ENCODE measurements around the gene VPS13D. TPM values are rescaled to one million over a fixed set of nuclear protein-coding genes. Genes with fewer than 3 reads are reported as not detected.

The VPS13D gene
- total and polyA plus RNA-seq, 2 donors (not counting 3 experiments of a cell fraction or from before 2014, with no cell fraction given): 13.6 to 48.5 TPM

DNA sequence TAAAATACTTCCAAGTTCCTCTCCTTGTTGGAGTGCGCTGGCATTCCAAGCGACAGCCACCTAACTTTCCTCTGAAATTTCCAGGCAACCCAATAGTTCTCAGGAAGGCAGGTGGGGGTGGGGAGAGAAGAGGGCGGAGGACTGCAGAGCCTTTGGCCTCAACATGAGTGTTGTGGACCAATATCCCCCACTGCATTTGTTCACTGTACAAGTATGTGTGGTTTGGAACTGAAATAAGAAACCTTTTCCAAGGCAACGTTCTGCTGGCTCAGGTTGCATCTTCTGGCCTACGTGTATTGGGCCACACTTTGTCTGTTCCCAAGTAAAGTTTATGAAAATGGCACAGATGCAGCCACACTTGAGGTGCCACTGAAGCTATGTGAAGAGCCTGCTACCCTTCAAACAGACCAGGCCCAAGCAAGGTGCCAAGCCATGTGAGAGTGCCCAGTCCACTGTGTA lies 234.8 kb downstream of the VPS13D start:
- Histone ChIP-seq H3K9me1 (replicated peaks; ENCODE audit: control insufficient read depth, extremely low read depth, insufficient read depth, low read length) (no peaks in the 10 kb centered on the region), H3K4me1 (ENCODE audit: control insufficient read depth, extremely low read depth, insufficient read depth, low read length) (peaks cover 17% of the 10 kb centered on the region), H3K4me3 (replicated peaks in 1 of 3; ENCODE audit: insufficient read depth in 1 of 3, low read depth in 1 of 3, low read length in 3 of 3) (no peak overlapping the region), H3K27ac (ENCODE audit: insufficient read depth, low read depth, low read length) (no peak overlapping the region), H3K9ac (replicated peaks; ENCODE audit: extremely low read depth, insufficient read depth, low read length) (no peak overlapping the region), H3K9me3 (replicated peaks; ENCODE audit: control insufficient read depth, insufficient read depth, low read length) (no peaks in the 10 kb centered on the region), H2AFZ (ENCODE audit: low read depth, low read length) (no peak overlapping the region), H3K27me3 (ENCODE audit: control insufficient read depth in 2 of 2, insufficient read depth in 2 of 2, low read length in 2 of 2) (no peaks in the 10 kb centered on the region), H4K20me1 (replicated peaks; ENCODE audit: control insufficient read depth, extremely low read depth, insufficient read depth, low read length) (no peaks in the 10 kb centered on the region), H3K79me2 (ENCODE audit: control insufficient read depth, insufficient read depth, low read length) (no peaks in the 10 kb centered on the region), H3K36me3 (ENCODE audit: control insufficient read depth in 2 of 2, extremely low read depth in 1 of 2, insufficient read depth in 2 of 2, low read length in 2 of 2) (no peaks in the 10 kb centered on the region), H3K4me2 (ENCODE audit: insufficient read depth, low read length) (no peak overlapping the region)
- DNase-seq (ENCODE audit: low read depth, low spot score) (no peak), FAIRE-seq (no peak)
- BruUV-seq (replicated peaks): no TSS peak
- intact Hi-C loops (cut with micrococcal nuclease): no loop called here
- ChIA-PET CTCF (no interaction called here), POLR2A (no interaction called here)
- dilution Hi-C loops (cut with MboI; ENCODE audit: extremely low pct_ligation_motif_present, low sequenced_read_pairs): no loop called here
- no peak for TF ChIP-seq MYC (IDR thresholded peaks at IDR 0.05; ENCODE audit: low read depth, low read length)
- no peak for TF ChIP-seq GATA2 (IDR thresholded peaks at IDR 0.05; ENCODE audit: insufficient read depth, insufficient read length, low read depth, low read length)
- no peak for TF ChIP-seq FOS (IDR thresholded peaks at IDR 0.05; ENCODE audit: borderline replicate concordance, insufficient read depth, low read length)
- no peak for TF ChIP-seq POLR2A (IDR thresholded peaks at IDR 0.05; ENCODE audit: low read depth, low read length)
- TF ChIP-seq POLR2AphosphoS5 (IDR thresholded peaks at IDR 0.05; ENCODE audit: insufficient read depth, low read depth, low read length): no peak
- no peak for TF ChIP-seq JUN (IDR thresholded peaks at IDR 0.05; ENCODE audit: borderline replicate concordance, insufficient read depth, insufficient read length, low read depth)
- TF ChIP-seq, protein P1, sequence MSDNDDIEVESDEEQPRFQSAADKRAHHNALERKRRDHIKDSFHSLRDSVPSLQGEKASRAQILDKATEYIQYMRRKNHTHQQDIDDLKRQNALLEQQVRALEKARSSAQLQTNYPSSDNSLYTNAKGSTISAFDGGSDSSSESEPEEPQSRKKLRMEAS (IDR thresholded peaks at IDR 0.05; ENCODE audit: insufficient read depth, insufficient read length): no peak
- TF ChIP-seq EZH2 (IDR thresholded peaks at IDR 0.05; ENCODE audit: borderline replicate concordance, low read depth, low read length, severe bottlenecking): no peak
- TF ChIP-seq, protein P2, sequence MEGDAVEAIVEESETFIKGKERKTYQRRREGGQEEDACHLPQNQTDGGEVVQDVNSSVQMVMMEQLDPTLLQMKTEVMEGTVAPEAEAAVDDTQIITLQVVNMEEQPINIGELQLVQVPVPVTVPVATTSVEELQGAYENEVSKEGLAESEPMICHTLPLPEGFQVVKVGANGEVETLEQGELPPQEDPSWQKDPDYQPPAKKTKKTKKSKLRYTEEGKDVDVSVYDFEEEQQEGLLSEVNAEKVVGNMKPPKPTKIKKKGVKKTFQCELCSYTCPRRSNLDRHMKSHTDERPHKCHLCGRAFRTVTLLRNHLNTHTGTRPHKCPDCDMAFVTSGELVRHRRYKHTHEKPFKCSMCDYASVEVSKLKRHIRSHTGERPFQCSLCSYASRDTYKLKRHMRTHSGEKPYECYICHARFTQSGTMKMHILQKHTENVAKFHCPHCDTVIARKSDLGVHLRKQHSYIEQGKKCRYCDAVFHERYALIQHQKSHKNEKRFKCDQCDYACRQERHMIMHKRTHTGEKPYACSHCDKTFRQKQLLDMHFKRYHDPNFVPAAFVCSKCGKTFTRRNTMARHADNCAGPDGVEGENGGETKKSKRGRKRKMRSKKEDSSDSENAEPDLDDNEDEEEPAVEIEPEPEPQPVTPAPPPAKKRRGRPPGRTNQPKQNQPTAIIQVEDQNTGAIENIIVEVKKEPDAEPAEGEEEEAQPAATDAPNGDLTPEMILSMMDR (IDR thresholded peaks at IDR 0.05; ENCODE audit: extremely low read depth in 1 of 2, insufficient read depth in 1 of 2, low read depth in 1 of 2, low read length in 2 of 2): no peak

All from endothelial cell of umbilical vein (primary cell).